Loucy (cell line): ENCODE measurements around the gene PRLR.
"Not testable (repeated sequence)": the region's sequence is repeated elsewhere in the genome, so short reads cannot be mapped to it uniquely, and the experiment has no call there.

Experiments used
- H2AFZ ChIP-seq: fragments of 200-600 bp; sonication (generic); 2 replicates; pipeline ENCODE4 v1.6.0; 2016; ENCODE audit warnings: antibody characterized with exemption, mild to moderate bottlenecking, low read length, moderate library complexity
- H3F3A ChIP-seq: fragments of 200-600 bp; 2 replicates; pipeline ENCODE4 v1.6.0; 2016; ENCODE audit warnings: antibody characterized with exemption, low read depth, mild to moderate bottlenecking
- H3K27me3 ChIP-seq: fragments of 200-600 bp; sonication (generic); 2 replicates; pipeline ENCODE4 v1.6.1; 2014; ENCODE audit warnings: low read length, mild to moderate bottlenecking; ENCODE audit not compliant: insufficient read depth, poor library complexity, severe bottlenecking
- H3K36me3 ChIP-seq: fragments of 200-600 bp; sonication (generic); 2 replicates; pipeline ENCODE4 v1.6.1; 2016; ENCODE audit warnings: low read length; ENCODE audit not compliant: insufficient read depth
- H3K4me1 ChIP-seq: fragments of 200-600 bp; sonication (generic); 2 replicates; pipeline ENCODE4 v1.5.1; 2014; ENCODE audit warnings: low read length, mild to moderate bottlenecking; ENCODE audit not compliant: insufficient read depth, poor library complexity, severe bottlenecking
- H3K4me2 ChIP-seq: fragments of 200-600 bp; sonication (generic); 2 replicates; pipeline ENCODE4 v1.6.0; 2014; ENCODE audit warnings: antibody characterized with exemption, low read length, low read depth, mild to moderate bottlenecking; ENCODE audit not compliant: poor library complexity, severe bottlenecking
- H3K4me3 ChIP-seq: fragments of 200-600 bp; sonication (generic); 2 replicates; pipeline ENCODE4 v1.5.1; 2014; ENCODE audit warnings: low read length, mild to moderate bottlenecking, mixed read lengths; ENCODE audit not compliant: poor library complexity, severe bottlenecking
- H3K79me2 ChIP-seq: fragments of 200-600 bp; sonication (generic); 2 replicates; pipeline ENCODE4 v1.6.1; 2014; ENCODE audit warnings: low read length; ENCODE audit not compliant: insufficient read depth
- H3K9ac ChIP-seq: fragments of 200-600 bp; sonication (generic); 2 replicates; pipeline ENCODE4 v1.6.0; 2014; ENCODE audit warnings: mild to moderate bottlenecking, low read depth, low read length, moderate library complexity; ENCODE audit not compliant: poor library complexity, severe bottlenecking
- H3K9me2 ChIP-seq: fragments of 200-600 bp; sonication (generic); replicated peaks from 2 replicates; pipeline ENCODE4 v1.6.1; 2016; ENCODE audit warnings: low read depth, low read length, mixed read lengths
- H3K9me3 ChIP-seq: fragments of 200-600 bp; sonication (generic); 2 replicates; pipeline ENCODE4 v1.6.1; 2014; ENCODE audit warnings: mild to moderate bottlenecking, antibody characterized with exemption, low read length, low read depth; ENCODE audit not compliant: insufficient read depth
- H4K20me1 ChIP-seq: fragments of 200-600 bp; sonication (generic); 2 replicates; pipeline ENCODE4 v1.6.0; 2014; ENCODE audit warnings: antibody characterized with exemption, low read length, mild to moderate bottlenecking; ENCODE audit not compliant: insufficient read depth, poor library complexity, severe bottlenecking
- CTCF ChIP-seq: fragments of 200-600 bp; sonication (generic); conservative IDR thresholded peaks from 2 replicates; pipeline ENCODE4 v1.5.1; 2014; ENCODE audit warnings: mild to moderate bottlenecking, antibody characterized with exemption, low read length
- EZH2phosphoT487 ChIP-seq: fragments of 200-600 bp; IDR thresholded peaks from 2 replicates; pipeline ENCODE4 v1.6.1; 2018; ENCODE audit warnings: antibody characterized with exemption, mild to moderate bottlenecking, moderate library complexity, borderline replicate concordance

PRLR gene

GRCh38 chr5:35247648-35248034 is 17.4 kb upstream of the PRLR start:
- Histone ChIP-seq H3K4me2 (no peak overlapping the region), H3K9me3 (peaks cover 2% of the 10 kb centered on the region; the same call in 1 of the 2 replicates), H2AFZ (no peak overlapping the region), H3K27me3 (no peaks in the 10 kb centered on the region), H3K79me2 (no peaks in the 10 kb centered on the region), H3K4me3 (no peak overlapping the region), H3K9ac (no peak overlapping the region), H3K4me1 (peaks cover 3% of the 10 kb centered on the region), H4K20me1 (no peaks in the 10 kb centered on the region), H3F3A (no peaks in the 10 kb centered on the region), H3K36me3 (no peaks in the 10 kb centered on the region), H3K9me2 (no peaks in the 10 kb centered on the region)
- no peak for TF ChIP-seq CTCF
- TF ChIP-seq EZH2phosphoT487, result no peak

GRCh38 chr5:35246900-35247647 is 16.8 kb upstream of the PRLR start:
- Histone ChIP-seq H2AFZ (0 out of 2 replicates have a peak overlapping the region, but pooled peaks have one; percentile 20), H3K79me2 (no peaks in the 10 kb centered on the region), H3K4me3 (no peak overlapping the region), H3F3A (no peaks in the 10 kb centered on the region), H3K9me3 (no peaks in the 10 kb centered on the region), H3K36me3 (no peaks in the 10 kb centered on the region), H3K9ac (no peak overlapping the region), H4K20me1 (no peaks in the 10 kb centered on the region), H3K9me2 (no peaks in the 10 kb centered on the region), H3K4me2 (no peak overlapping the region), H3K4me1 (peaks cover 3% of the 10 kb centered on the region), H3K27me3 (no peaks in the 10 kb centered on the region)
- TF ChIP-seq EZH2phosphoT487, result no peak
- TF ChIP-seq CTCF, result no peak

GRCh38 chr5:35246411-35246810 is 16.1 kb upstream of the PRLR start:
- Histone ChIP-seq H3K4me1 (peaks cover 3% of the 10 kb centered on the region), H3K4me3 (no peak overlapping the region), H3K79me2 (no peaks in the 10 kb centered on the region), H3F3A (no peaks in the 10 kb centered on the region), H2AFZ (peak overlapping the region; percentile 44), H3K9me2 (no peaks in the 10 kb centered on the region), H3K4me2 (no peak overlapping the region), H3K36me3 (no peaks in the 10 kb centered on the region), H3K27me3 (no peaks in the 10 kb centered on the region), H4K20me1 (no peaks in the 10 kb centered on the region), H3K9ac (no peak overlapping the region), H3K9me3 (no peaks in the 10 kb centered on the region)
- TF ChIP-seq CTCF (peak; percentile 40), EZH2phosphoT487 (no peak)

- not testable (repeated sequence) for H3K9ac ChIP-seq, H3K4me2 ChIP-seq, H3K9me2 ChIP-seq, H3F3A ChIP-seq, H3K79me2 ChIP-seq, H3K27me3 ChIP-seq, H3K36me3 ChIP-seq, H4K20me1 ChIP-seq, H3K9me3 ChIP-seq, H3K4me1 ChIP-seq, H3K4me3 ChIP-seq, H2AFZ ChIP-seq
Observed at GRCh38 chr5:35245371-35245770, 15.1 kb upstream of the PRLR start.
